Measurements from ENCODE around the gene DIDO1. TPM values are rescaled to one million over a fixed set of nuclear protein-coding genes. Genes with fewer than 3 reads are reported as not detected.

DIDO1 gene
- total and polyA plus RNA-seq, 2 of the 13 experiments (the other 11 are each of a cell fraction or from before 2014, with no cell fraction given), result 75.0 to 75.1 TPM

DNA sequence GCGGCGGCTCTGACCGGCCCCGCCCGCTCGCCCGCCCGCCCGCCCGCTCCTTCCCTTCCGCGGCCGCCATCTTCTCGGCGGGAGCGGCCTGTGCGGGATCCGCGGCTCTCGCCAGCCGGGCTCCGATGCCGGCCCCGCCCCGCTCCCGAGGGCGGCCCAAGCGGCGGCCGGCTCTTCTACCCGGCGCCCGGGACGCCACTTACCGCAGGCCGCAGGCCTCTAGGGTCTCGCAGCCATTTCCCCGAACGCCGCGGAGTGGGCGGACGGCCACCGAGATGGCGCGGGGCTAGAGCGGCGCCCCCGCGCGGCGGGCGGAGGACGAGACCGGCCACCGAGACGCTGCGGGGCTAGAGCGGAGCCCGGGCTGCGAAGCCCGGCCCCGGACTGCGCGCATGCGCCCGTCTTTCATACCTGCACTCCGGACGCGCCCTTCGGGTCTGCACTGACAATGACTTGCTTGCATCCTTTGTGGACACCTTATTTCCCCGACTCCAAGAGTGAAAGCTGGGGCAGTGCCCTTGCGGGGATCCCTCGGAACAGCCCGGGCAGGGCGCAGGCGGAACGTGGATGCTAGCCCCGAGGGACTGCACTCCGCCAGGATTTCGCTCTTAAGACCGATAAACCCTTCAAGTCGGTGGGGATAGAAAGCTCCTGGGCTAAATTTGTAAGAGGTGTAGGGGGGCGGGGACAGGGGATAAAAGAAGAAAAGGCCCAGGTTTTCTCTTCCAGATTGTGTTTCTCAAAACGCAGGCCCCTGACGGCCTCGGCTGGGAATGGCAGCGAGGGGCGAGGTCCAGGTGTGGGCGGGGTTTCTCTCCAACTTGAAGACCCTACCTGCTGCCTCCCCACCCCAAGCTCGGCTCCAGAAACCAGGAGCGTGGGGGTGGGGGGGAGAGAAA lies at the start of gene DIDO1 (continued):
- TF ChIP-seq ZSCAN20 (CRISPR knock-in tag; IDR thresholded peaks at IDR 0.05; ENCODE audit: borderline replicate concordance) (no peak), RCOR2 (CRISPR knock-in tag; IDR thresholded peaks at IDR 0.05) (no peak), ZNF484 (CRISPR knock-in tag; IDR thresholded peaks at IDR 0.05; ENCODE audit: borderline replicate concordance, low read depth) (no peak), EED (CRISPR knock-in tag; IDR thresholded peaks at IDR 0.05) (no peak), ARNTL (CRISPR knock-in tag; IDR thresholded peaks at IDR 0.05) (no peak; the same call in 1 of the 2 replicates), ZNF678 (CRISPR knock-in tag; IDR thresholded peaks at IDR 0.05) (peak; percentile 96; the same call in 1 of the 2 replicates), ZNF530 (CRISPR knock-in tag; IDR thresholded peaks at IDR 0.05; ENCODE audit: low read depth) (no peak), ZNF264 (CRISPR knock-in tag; IDR thresholded peaks at IDR 0.05) (0 out of 2 replicates have a peak, but pooled peaks have one; percentile 37), PLRG1 (conservative IDR thresholded peaks at IDR 0.05) (no peak), KMT2A (CRISPR knock-in tag; IDR thresholded peaks at IDR 0.05) (peak; percentile 95), ZNF260 (CRISPR knock-in tag; IDR thresholded peaks at IDR 0.05; ENCODE audit: borderline replicate concordance, low read depth) (no peak), DMAP1 (CRISPR knock-in tag; IDR thresholded peaks at IDR 0.05) (peak; percentile 82; the same call in 1 of the 2 replicates), ZNF607 (CRISPR knock-in tag; IDR thresholded peaks at IDR 0.05; ENCODE audit: borderline replicate concordance) (peak; percentile 68; the same call in 1 of the 2 replicates), MYNN (CRISPR knock-in tag; IDR thresholded peaks at IDR 0.05; ENCODE audit: low read depth) (no peak), SRSF4 (IDR thresholded peaks at IDR 0.05; ENCODE audit: low read depth, low read length, poor library complexity, severe bottlenecking) (peak; percentile 82), RORA (CRISPR knock-in tag; IDR thresholded peaks at IDR 0.05) (no peak), GATAD1 (CRISPR knock-in tag; IDR thresholded peaks at IDR 0.05) (peak; percentile 85)
- TF ChIP-seq, protein P1, sequence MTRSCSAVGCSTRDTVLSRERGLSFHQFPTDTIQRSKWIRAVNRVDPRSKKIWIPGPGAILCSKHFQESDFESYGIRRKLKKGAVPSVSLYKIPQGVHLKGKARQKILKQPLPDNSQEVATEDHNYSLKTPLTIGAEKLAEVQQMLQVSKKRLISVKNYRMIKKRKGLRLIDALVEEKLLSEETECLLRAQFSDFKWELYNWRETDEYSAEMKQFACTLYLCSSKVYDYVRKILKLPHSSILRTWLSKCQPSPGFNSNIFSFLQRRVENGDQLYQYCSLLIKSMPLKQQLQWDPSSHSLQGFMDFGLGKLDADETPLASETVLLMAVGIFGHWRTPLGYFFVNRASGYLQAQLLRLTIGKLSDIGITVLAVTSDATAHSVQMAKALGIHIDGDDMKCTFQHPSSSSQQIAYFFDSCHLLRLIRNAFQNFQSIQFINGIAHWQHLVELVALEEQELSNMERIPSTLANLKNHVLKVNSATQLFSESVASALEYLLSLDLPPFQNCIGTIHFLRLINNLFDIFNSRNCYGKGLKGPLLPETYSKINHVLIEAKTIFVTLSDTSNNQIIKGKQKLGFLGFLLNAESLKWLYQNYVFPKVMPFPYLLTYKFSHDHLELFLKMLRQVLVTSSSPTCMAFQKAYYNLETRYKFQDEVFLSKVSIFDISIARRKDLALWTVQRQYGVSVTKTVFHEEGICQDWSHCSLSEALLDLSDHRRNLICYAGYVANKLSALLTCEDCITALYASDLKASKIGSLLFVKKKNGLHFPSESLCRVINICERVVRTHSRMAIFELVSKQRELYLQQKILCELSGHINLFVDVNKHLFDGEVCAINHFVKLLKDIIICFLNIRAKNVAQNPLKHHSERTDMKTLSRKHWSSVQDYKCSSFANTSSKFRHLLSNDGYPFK (CRISPR knock-in tag; IDR thresholded peaks at IDR 0.05; ENCODE audit: borderline replicate concordance), result no peak
- TF ChIP-seq, protein P2, sequence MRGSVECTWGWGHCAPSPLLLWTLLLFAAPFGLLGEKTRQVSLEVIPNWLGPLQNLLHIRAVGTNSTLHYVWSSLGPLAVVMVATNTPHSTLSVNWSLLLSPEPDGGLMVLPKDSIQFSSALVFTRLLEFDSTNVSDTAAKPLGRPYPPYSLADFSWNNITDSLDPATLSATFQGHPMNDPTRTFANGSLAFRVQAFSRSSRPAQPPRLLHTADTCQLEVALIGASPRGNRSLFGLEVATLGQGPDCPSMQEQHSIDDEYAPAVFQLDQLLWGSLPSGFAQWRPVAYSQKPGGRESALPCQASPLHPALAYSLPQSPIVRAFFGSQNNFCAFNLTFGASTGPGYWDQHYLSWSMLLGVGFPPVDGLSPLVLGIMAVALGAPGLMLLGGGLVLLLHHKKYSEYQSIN (CRISPR knock-in tag; IDR thresholded peaks at IDR 0.05; ENCODE audit: borderline replicate concordance), result no peak
- TF ChIP-seq, protein P3, sequence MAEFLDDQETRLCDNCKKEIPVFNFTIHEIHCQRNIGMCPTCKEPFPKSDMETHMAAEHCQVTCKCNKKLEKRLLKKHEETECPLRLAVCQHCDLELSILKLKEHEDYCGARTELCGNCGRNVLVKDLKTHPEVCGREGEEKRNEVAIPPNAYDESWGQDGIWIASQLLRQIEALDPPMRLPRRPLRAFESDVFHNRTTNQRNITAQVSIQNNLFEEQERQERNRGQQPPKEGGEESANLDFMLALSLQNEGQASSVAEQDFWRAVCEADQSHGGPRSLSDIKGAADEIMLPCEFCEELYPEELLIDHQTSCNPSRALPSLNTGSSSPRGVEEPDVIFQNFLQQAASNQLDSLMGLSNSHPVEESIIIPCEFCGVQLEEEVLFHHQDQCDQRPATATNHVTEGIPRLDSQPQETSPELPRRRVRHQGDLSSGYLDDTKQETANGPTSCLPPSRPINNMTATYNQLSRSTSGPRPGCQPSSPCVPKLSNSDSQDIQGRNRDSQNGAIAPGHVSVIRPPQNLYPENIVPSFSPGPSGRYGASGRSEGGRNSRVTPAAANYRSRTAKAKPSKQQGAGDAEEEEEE (CRISPR knock-in tag; IDR thresholded peaks at IDR 0.05; ENCODE audit: borderline replicate concordance), result no peak; the same call in 1 of the 2 replicates
- TF ChIP-seq, protein P4, sequence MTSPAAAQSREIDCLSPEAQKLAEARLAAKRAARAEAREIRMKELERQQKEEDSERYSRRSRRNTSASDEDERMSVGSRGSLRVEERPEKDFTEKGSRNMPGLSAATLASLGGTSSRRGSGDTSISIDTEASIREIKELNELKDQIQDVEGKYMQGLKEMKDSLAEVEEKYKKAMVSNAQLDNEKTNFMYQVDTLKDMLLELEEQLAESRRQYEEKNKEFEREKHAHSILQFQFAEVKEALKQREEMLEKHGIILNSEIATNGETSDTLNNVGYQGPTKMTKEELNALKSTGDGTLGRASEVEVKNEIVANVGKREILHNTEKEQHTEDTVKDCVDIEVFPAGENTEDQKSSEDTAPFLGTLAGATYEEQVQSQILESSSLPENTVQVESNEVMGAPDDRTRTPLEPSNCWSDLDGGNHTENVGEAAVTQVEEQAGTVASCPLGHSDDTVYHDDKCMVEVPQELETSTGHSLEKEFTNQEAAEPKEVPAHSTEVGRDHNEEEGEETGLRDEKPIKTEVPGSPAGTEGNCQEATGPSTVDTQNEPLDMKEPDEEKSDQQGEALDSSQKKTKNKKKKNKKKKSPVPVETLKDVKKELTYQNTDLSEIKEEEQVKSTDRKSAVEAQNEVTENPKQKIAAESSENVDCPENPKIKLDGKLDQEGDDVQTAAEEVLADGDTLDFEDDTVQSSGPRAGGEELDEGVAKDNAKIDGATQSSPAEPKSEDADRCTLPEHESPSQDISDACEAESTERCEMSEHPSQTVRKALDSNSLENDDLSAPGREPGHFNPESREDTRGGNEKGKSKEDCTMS (CRISPR knock-in tag; conservative IDR thresholded peaks at IDR 0.05), result no peak

Data from HepG2 (cell line).